ENCODE measurements around the gene TPCN2. TPM values are rescaled to one million over a fixed set of nuclear protein-coding genes. Genes with fewer than 3 reads are reported as not detected.

Gene TPCN2
- total and polyA plus RNA-seq, 2 donors from 2014 or later: 12.9 to 22.4 TPM

DNA sequence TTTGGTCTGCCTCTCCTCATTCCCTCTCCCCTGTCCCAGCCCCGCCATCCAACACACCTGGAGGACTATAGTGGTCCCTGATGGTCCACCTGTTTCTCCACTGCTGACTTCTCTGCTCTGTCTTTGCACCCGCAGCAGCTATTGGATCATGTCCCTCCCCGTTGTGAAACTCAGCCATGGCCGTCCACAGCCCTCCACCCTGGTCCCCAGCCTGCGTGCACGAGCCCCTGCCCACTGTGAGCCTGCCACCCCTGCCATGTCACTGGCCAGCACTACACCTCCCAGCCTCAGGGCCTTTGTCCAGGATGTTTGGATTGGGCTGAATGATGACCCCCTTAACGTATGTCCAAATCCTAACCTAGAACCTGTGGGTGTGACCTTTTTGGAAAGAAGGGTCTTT is 59.3 kb downstream of the TPCN2 start:
- Histone ChIP-seq H3K9me3 (ENCODE audit: control insufficient read depth in 2 of 3, insufficient read depth in 1 of 3, low read length in 3 of 3) (no peaks in the 10 kb centered on the region), H3K36me3 (ENCODE audit: control insufficient read depth in 2 of 3, insufficient read depth in 3 of 3, low read length in 3 of 3) (no peaks in the 10 kb centered on the region), H3K4me1 (ENCODE audit: control insufficient read depth in 2 of 3, insufficient read depth in 2 of 3, low read depth in 1 of 3, low read length in 3 of 3) (peaks cover 3 to 26% (median 13%) of the 10 kb centered on the region in 3 donors), H3K9ac (ENCODE audit: low read length in 3 of 3) (no peak overlapping the region), H3K27ac (ENCODE audit: low read depth in 2 of 2, low read length in 2 of 2) (no peak overlapping the region), H3K27me3 (ENCODE audit: control insufficient read depth, insufficient read depth, low read length) (no peaks in the 10 kb centered on the region), H3K4me3 (ENCODE audit: low read length in 3 of 3) (no peak overlapping the region)
- intact Hi-C loops (cut with DNase I): no loop called here
- DNase-seq: peak in 1 of 5 donors; percentile 59
- TF ChIP-seq, protein P1, sequence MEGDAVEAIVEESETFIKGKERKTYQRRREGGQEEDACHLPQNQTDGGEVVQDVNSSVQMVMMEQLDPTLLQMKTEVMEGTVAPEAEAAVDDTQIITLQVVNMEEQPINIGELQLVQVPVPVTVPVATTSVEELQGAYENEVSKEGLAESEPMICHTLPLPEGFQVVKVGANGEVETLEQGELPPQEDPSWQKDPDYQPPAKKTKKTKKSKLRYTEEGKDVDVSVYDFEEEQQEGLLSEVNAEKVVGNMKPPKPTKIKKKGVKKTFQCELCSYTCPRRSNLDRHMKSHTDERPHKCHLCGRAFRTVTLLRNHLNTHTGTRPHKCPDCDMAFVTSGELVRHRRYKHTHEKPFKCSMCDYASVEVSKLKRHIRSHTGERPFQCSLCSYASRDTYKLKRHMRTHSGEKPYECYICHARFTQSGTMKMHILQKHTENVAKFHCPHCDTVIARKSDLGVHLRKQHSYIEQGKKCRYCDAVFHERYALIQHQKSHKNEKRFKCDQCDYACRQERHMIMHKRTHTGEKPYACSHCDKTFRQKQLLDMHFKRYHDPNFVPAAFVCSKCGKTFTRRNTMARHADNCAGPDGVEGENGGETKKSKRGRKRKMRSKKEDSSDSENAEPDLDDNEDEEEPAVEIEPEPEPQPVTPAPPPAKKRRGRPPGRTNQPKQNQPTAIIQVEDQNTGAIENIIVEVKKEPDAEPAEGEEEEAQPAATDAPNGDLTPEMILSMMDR (IDR thresholded peaks at IDR 0.05; ENCODE audit: borderline replicate concordance, extremely low read depth, insufficient read depth): no peak
- FAIRE-seq: no peak

DNA sequence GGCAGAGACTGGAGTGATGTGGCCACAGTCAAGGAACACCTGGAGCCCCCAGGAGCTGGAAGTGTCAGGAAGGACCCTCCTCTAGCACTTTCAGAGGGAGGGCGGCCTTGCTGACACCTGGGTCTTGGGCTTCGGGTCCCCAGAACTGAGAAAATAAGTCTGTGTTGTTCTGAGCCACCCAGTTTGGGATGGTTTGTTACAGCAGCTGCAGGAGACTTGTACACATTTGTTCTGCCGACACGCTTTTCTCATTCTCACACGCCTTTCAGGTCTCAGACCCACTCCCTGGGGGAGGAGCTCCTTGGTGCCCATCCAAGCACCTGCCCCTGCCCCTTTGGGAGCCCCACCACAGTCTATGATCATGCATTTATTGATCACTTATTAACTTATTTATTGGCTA is 59.8 kb downstream of the TPCN2 start:
- Histone ChIP-seq H3K4me1 (ENCODE audit: control insufficient read depth in 2 of 3, insufficient read depth in 2 of 3, low read depth in 1 of 3, low read length in 3 of 3) (peaks cover 3 to 26% (median 18%) of the 10 kb centered on the region in 3 donors), H3K9ac (ENCODE audit: low read length in 3 of 3) (no peak overlapping the region), H3K27ac (ENCODE audit: low read depth in 2 of 2, low read length in 2 of 2) (no peak overlapping the region), H3K9me3 (ENCODE audit: control insufficient read depth in 2 of 3, insufficient read depth in 1 of 3, low read length in 3 of 3) (no peaks in the 10 kb centered on the region), H3K27me3 (ENCODE audit: control insufficient read depth, insufficient read depth, low read length) (no peaks in the 10 kb centered on the region), H3K4me3 (ENCODE audit: low read length in 3 of 3) (no peak overlapping the region), H3K36me3 (ENCODE audit: control insufficient read depth in 2 of 3, insufficient read depth in 3 of 3, low read length in 3 of 3) (no peaks in the 10 kb centered on the region)
- no peak for FAIRE-seq
- TF ChIP-seq, protein P1 (IDR thresholded peaks at IDR 0.05; ENCODE audit: borderline replicate concordance, extremely low read depth, insufficient read depth): no peak
- peak in 1 of 5 donors; percentile 37 for DNase-seq
- intact Hi-C loops (cut with DNase I): no loop called here

DNA sequence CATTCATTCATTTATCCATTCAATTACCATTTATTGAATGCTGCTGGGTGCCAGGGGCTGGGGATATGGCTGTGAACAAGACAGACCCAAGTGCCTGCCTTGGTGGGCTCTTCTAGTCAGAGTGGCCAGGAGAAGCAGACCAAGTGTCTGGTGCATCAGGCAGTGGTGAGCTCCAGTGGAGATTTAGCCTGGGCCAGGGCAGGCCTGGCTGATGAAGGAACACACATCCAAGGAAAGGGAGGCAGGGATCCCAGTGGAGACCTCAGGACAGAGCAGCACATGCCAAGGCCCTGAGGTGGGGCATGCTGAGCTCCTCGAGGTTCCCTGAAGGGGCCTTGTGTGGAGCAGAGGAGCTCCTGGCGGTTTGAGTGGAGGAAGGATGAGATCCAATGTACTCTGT is 60.4 kb downstream of the TPCN2 start:
- TF ChIP-seq, protein P1 (IDR thresholded peaks at IDR 0.05; ENCODE audit: borderline replicate concordance, extremely low read depth, insufficient read depth): no peak
- no peak overlapping the region for H3K9ac ChIP-seq (ENCODE audit: low read length in 3 of 3)
- no peaks in the 10 kb centered on the region for H3K9me3 ChIP-seq (ENCODE audit: control insufficient read depth in 2 of 3, insufficient read depth in 1 of 3, low read length in 3 of 3)
- peaks cover 3 to 24% (median 23%) of the 10 kb centered on the region in 3 donors for H3K4me1 ChIP-seq (ENCODE audit: control insufficient read depth in 2 of 3, insufficient read depth in 2 of 3, low read depth in 1 of 3, low read length in 3 of 3)
- H3K4me3 ChIP-seq (ENCODE audit: low read length in 3 of 3): no peak overlapping the region
- no peak overlapping the region for H3K27ac ChIP-seq (ENCODE audit: low read depth in 2 of 2, low read length in 2 of 2)
- H3K36me3 ChIP-seq (ENCODE audit: control insufficient read depth in 2 of 3, insufficient read depth in 3 of 3, low read length in 3 of 3): no peaks in the 10 kb centered on the region
- FAIRE-seq (no peak), DNase-seq (peak in 1 of 5 donors; percentile 40)
- H3K27me3 ChIP-seq (ENCODE audit: control insufficient read depth, insufficient read depth, low read length): no peaks in the 10 kb centered on the region
- intact Hi-C loops (cut with DNase I): no loop called here

DNA sequence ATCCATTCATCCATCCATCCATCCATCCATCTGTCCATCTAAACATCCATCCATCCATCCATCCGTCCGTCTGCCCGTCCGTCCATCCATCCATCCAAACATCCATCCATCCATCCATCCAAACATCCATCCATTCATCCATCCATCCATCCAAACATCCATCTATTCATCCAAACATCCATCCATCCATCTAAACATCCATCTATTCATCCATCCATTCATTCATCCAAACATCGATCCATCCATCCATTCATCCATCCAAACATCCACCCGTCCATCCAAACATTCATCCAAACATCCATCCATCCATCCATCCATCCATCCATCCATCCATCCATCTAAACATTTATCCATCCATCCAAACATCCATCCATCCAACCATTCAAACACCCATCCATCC is 61.7 kb downstream of the TPCN2 start:
- TF ChIP-seq, protein P1 (IDR thresholded peaks at IDR 0.05; ENCODE audit: borderline replicate concordance, extremely low read depth, insufficient read depth): no peak
- DNase-seq (peak in 1 of 5 donors; percentile 4), FAIRE-seq (no peak)
- intact Hi-C loops (cut with DNase I): no loop called here
- Histone ChIP-seq H3K9me3 (ENCODE audit: control insufficient read depth in 2 of 3, insufficient read depth in 1 of 3, low read length in 3 of 3) (no peaks in the 10 kb centered on the region), H3K36me3 (ENCODE audit: control insufficient read depth in 2 of 3, insufficient read depth in 3 of 3, low read length in 3 of 3) (no peaks in the 10 kb centered on the region), H3K4me1 (ENCODE audit: control insufficient read depth in 2 of 3, insufficient read depth in 2 of 3, low read depth in 1 of 3, low read length in 3 of 3) (peaks cover 3 to 36% (median 30%) of the 10 kb centered on the region in 3 donors), H3K9ac (ENCODE audit: low read length in 3 of 3) (no peak overlapping the region), H3K27ac (ENCODE audit: low read depth in 2 of 2, low read length in 2 of 2) (no peak overlapping the region), H3K4me3 (ENCODE audit: low read length in 3 of 3) (no peak overlapping the region), H3K27me3 (ENCODE audit: control insufficient read depth, insufficient read depth, low read length) (no peaks in the 10 kb centered on the region)
